Adrenal gland (tissue), 5 donors: Measurements from ENCODE around the gene PEPD.

Experiments used
- POLR2A ChIP-seq, 2 donors: fragments of 450-650 bp; IDR thresholded peaks; one replicate each; pipeline ENCODE4 v1.6.1; 2017; ENCODE audit warnings: antibody characterized with exemption in 2 of 2, mild to moderate bottlenecking in 2 of 2, moderate library complexity in 1 of 2
- TF ChIP-seq, protein P1 (sequence below), 6 experiments: fragments of 450-650 bp in 4 of 6; fragments of 200-600 bp in 2 of 6; sonication (generic) in 1 of 6; IDR thresholded peaks; 1 replicate in 5 of 6; 2 replicates in 1 of 6; pipeline versions ENCODE4 v1.5.1 to v1.8.0; 2016 to 2021; ENCODE audit warnings: antibody characterized with exemption in 6 of 6, mild to moderate bottlenecking in 2 of 6, moderate library complexity in 1 of 6
- donor health status: DM: no; HTN: no; CAD: no.

GRCh38 chr19:33391631-33392249, 129.9 kb downstream of the PEPD start:
- no peak for TF ChIP-seq POLR2A (IDR thresholded peaks at IDR 0.05)
- TF ChIP-seq, protein P1, sequence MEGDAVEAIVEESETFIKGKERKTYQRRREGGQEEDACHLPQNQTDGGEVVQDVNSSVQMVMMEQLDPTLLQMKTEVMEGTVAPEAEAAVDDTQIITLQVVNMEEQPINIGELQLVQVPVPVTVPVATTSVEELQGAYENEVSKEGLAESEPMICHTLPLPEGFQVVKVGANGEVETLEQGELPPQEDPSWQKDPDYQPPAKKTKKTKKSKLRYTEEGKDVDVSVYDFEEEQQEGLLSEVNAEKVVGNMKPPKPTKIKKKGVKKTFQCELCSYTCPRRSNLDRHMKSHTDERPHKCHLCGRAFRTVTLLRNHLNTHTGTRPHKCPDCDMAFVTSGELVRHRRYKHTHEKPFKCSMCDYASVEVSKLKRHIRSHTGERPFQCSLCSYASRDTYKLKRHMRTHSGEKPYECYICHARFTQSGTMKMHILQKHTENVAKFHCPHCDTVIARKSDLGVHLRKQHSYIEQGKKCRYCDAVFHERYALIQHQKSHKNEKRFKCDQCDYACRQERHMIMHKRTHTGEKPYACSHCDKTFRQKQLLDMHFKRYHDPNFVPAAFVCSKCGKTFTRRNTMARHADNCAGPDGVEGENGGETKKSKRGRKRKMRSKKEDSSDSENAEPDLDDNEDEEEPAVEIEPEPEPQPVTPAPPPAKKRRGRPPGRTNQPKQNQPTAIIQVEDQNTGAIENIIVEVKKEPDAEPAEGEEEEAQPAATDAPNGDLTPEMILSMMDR (IDR thresholded peaks at IDR 0.05), result no peak
